ENCODE results near the gene AGTPBP1. TPM values are rescaled to one million over a fixed set of nuclear protein-coding genes. Genes with fewer than 3 reads are reported as not detected.

The AGTPBP1 gene
- total and polyA plus RNA-seq, 2 of the 8 experiments (the other 6 are each of a cell fraction or from before 2014, with no cell fraction given), result 13.4 to 65.2 TPM

DNA sequence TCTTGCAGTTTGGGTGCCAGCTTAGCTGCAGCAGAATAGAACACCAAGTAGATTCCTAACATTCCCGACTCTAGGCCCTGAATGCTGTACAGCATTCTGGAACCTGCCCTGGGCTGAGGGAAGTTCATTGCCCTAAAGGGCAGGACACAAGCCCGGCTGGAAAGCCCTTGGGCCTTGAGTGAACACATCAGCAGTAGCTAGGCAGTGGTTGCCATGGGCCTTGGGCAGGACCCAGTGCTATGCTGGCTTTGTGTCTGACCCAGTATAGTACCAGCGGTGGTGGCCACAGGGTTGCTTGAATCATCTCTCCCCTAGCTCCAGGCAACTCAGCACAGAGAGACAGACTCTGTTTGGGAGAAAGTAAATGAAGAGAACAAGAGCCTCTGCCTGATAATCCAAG is 137.8 kb downstream of the AGTPBP1 start:
- CTCF ChIA-PET (ENCODE audit: partially characterized antibody), result interaction anchor here (1.3 kb wide), 1 partner anchor 26 kb away, joined by 3 read pairs; no protein-coding TSS in a partner anchor
- no peak overlapping the region for H2BK20ac ChIP-seq (ENCODE audit: low read length)
- no peak overlapping the region; the same call in 1 of the 2 replicates for H3K18ac ChIP-seq (ENCODE audit: extremely low read depth, low read length)
- H4K91ac ChIP-seq (replicated peaks; ENCODE audit: insufficient read length, low read length), result no peak overlapping the region
- 89% methylated on average over 3 of the region's 3 CpGs; no CpG with 5 or more reads in 1 of the 2 experiments for WGBS, 2 experiments (ENCODE audit: extremely low coverage in 1 of 2, insufficient coverage in 1 of 2, insufficient read length in 1 of 2, insufficient replicate concordance in 2 of 2, low coverage in 1 of 2, low lambda C conversion rate in 2 of 2, missing lambda C conversion rate in 1 of 2)
- H3K27ac ChIP-seq (ENCODE audit: low read depth, low read length), result no peak overlapping the region
- H4K5ac ChIP-seq (ENCODE audit: insufficient read length, low read depth, low read length), result no peak overlapping the region
- H3K56ac ChIP-seq (replicated peaks; ENCODE audit: insufficient read length, low read depth, low read length), result no peak overlapping the region
- H3K79me2 ChIP-seq (ENCODE audit: control insufficient read depth in 1 of 2, insufficient read depth in 2 of 2, low read length in 2 of 2), result 0 out of 4 replicates have a peak, but pooled peaks cover 0 to 2% of the 10 kb centered on the region in 2 experiments
- POLR2A ChIA-PET (ENCODE audit: partially characterized antibody), result no interaction called here
- H2BK120ac ChIP-seq (replicated peaks; ENCODE audit: low read depth, low read length), result no peak overlapping the region
- FAIRE-seq, result no peak
- no peak overlapping the region for H3K4me2 ChIP-seq (ENCODE audit: insufficient read depth in 1 of 2, low read depth in 2 of 2, low read length in 2 of 2)
- no peak overlapping the region for H3K23ac ChIP-seq (ENCODE audit: insufficient read length)
- H3K4ac ChIP-seq (replicated peaks; ENCODE audit: insufficient read length, low read depth, low read length), result no peak overlapping the region
- H2BK5ac ChIP-seq (ENCODE audit: low read depth, low read length), result no peak overlapping the region
- no peak overlapping the region for H3K9ac ChIP-seq (replicated peaks in 1 of 4; ENCODE audit: extremely low read depth in 1 of 4, low read depth in 3 of 4, low read length in 3 of 4)
- H3K23me2 ChIP-seq (ENCODE audit: low read depth, low read length), result no peaks in the 10 kb centered on the region
- H3K4me1 ChIP-seq (replicated peaks in 1 of 4; ENCODE audit: control insufficient read depth in 3 of 4, insufficient read depth in 4 of 4, low read length in 3 of 4), result peaks cover 0 to 11% (median 10%) of the 10 kb centered on the region in 4 experiments; a peak in 6 of 7 replicates
- H2AK5ac ChIP-seq (ENCODE audit: low read depth, low read length), result no peak overlapping the region
- H3K36me3 ChIP-seq (ENCODE audit: control insufficient read depth in 2 of 4, insufficient read depth in 4 of 4, low read length in 3 of 4), result no peaks in the 10 kb centered on the region
- H3K79me1 ChIP-seq (ENCODE audit: low read depth, low read length), result peaks cover 5% of the 10 kb centered on the region
- H3K9me3 ChIP-seq (ENCODE audit: insufficient read depth in 2 of 2, low read depth in 1 of 2, low read length in 1 of 2), result no peaks in the 10 kb centered on the region
- H2BK12ac ChIP-seq (ENCODE audit: low read depth, low read length), result no peak overlapping the region
- H4K8ac ChIP-seq (ENCODE audit: extremely low read depth, insufficient read depth, low read length), result no peak overlapping the region
- no peak for DNase-seq (ENCODE audit: low read depth in 1 of 2, low spot score in 2 of 2)
- no peak overlapping the region for H3K14ac ChIP-seq (ENCODE audit: insufficient read length)
- no peak overlapping the region for H2BK15ac ChIP-seq (ENCODE audit: low read length)
- H2AFZ ChIP-seq (ENCODE audit: low read length), result no peak overlapping the region
- H4K20me1 ChIP-seq (replicated peaks in 1 of 2; ENCODE audit: control insufficient read depth in 1 of 2, insufficient read depth in 2 of 2, low read length in 2 of 2), result peaks cover 0 to 8% of the 10 kb centered on the region in 2 experiments
- no peak overlapping the region for H3K4me3 ChIP-seq (ENCODE audit: extremely low read depth in 1 of 4, insufficient read depth in 2 of 4, low read depth in 3 of 4, low read length in 4 of 4)
- H3K27me3 ChIP-seq (replicated peaks in 1 of 4; ENCODE audit: control insufficient read depth in 3 of 4, extremely low read depth in 1 of 4, insufficient read depth in 3 of 4, low read length in 3 of 4), result no peaks in the 10 kb centered on the region
- TF ChIP-seq, protein P1, sequence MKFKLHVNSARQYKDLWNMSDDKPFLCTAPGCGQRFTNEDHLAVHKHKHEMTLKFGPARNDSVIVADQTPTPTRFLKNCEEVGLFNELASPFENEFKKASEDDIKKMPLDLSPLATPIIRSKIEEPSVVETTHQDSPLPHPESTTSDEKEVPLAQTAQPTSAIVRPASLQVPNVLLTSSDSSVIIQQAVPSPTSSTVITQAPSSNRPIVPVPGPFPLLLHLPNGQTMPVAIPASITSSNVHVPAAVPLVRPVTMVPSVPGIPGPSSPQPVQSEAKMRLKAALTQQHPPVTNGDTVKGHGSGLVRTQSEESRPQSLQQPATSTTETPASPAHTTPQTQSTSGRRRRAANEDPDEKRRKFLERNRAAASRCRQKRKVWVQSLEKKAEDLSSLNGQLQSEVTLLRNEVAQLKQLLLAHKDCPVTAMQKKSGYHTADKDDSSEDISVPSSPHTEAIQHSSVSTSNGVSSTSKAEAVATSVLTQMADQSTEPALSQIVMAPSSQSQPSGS (IDR thresholded peaks at IDR 0.05; ENCODE audit: low read length), result no peak
- TF ChIP-seq NANOG (IDR thresholded peaks at IDR 0.05; ENCODE audit: insufficient read depth, low read depth, low read length, poor library complexity, severe bottlenecking) (no peak), POLR2AphosphoS5 (IDR thresholded peaks at IDR 0.05; ENCODE audit: low read depth, low read length) (no peak), CBX5 (IDR thresholded peaks at IDR 0.05; ENCODE audit: low read depth, low read length) (no peak), JUND (IDR thresholded peaks at IDR 0.05; ENCODE audit: low read length) (no peak), RNF2 (IDR thresholded peaks at IDR 0.05; ENCODE audit: borderline replicate concordance, low read depth, low read length, missing control alignments, poor library complexity, severe bottlenecking) (no peak), GTF2F1 (IDR thresholded peaks at IDR 0.05; ENCODE audit: borderline replicate concordance, low read depth, low read length) (no peak), TAF7 (optimal IDR thresholded peaks at IDR 0.05; ENCODE audit: borderline replicate concordance, low read depth, low read length) (no peak), KDM1A (IDR thresholded peaks at IDR 0.05; ENCODE audit: borderline replicate concordance, low read length) (no peak), EGR1 (IDR thresholded peaks at IDR 0.05; ENCODE audit: borderline replicate concordance, low read depth, low read length) (no peak), SRF (IDR thresholded peaks at IDR 0.05; ENCODE audit: low read depth, low read length) (no peak), POU5F1 (IDR thresholded peaks at IDR 0.05; ENCODE audit: low read depth, low read length) (no peak)

Data from H1 (cell line).